IPS-18a (cell line): Measurements from ENCODE around the gene NEURL1.

Source experiments
- H3K27ac ChIP-seq: one replicate; pipeline ENCODE4 v1.5.1; 2013; ENCODE audit warnings: low read length
- H3K27me3 ChIP-seq: one replicate; pipeline ENCODE4 v1.6.1; 2013; ENCODE audit warnings: mild to moderate bottlenecking, low read length; ENCODE audit not compliant: control insufficient read depth, insufficient read depth
- H3K36me3 ChIP-seq: one replicate; pipeline ENCODE4 v1.6.1; 2013; ENCODE audit warnings: low read depth, low read length; ENCODE audit not compliant: control insufficient read depth
- H3K4me1 ChIP-seq: one replicate; pipeline ENCODE4 v1.6.1; 2013; ENCODE audit warnings: low read depth, low read length; ENCODE audit not compliant: control insufficient read depth
- H3K4me3 ChIP-seq: one replicate; pipeline ENCODE4 v1.5.1; 2013; ENCODE audit warnings: low read length
- H3K9ac ChIP-seq: one replicate; pipeline ENCODE4 v1.6.1; 2013; ENCODE audit warnings: mild to moderate bottlenecking, low read length, moderate library complexity
- H3K9me3 ChIP-seq: one replicate; pipeline ENCODE4 v1.6.1; 2013; ENCODE audit warnings: low read depth, low read length; ENCODE audit not compliant: control insufficient read depth

Gene NEURL1

GRCh38 chr10:103633846-103634245 lies 140.3 kb downstream of the NEURL1 start:
- no peak overlapping the region for H3K9ac ChIP-seq
- peaks cover 40% of the 10 kb centered on the region for H3K4me1 ChIP-seq
- H3K4me3 ChIP-seq = no peak overlapping the region
- H3K36me3 ChIP-seq = no peaks in the 10 kb centered on the region
- no peaks in the 10 kb centered on the region for H3K9me3 ChIP-seq
- H3K27ac ChIP-seq = no peak overlapping the region
- no peaks in the 10 kb centered on the region for H3K27me3 ChIP-seq

- no peaks in the 10 kb centered on the region for H3K36me3 ChIP-seq
- H3K27me3 ChIP-seq = no peaks in the 10 kb centered on the region
- no peaks in the 10 kb centered on the region for H3K9me3 ChIP-seq
- peaks cover 41% of the 10 kb centered on the region for H3K4me1 ChIP-seq
- H3K9ac ChIP-seq = no peak overlapping the region
- no peak overlapping the region for H3K4me3 ChIP-seq
- H3K27ac ChIP-seq = no peak overlapping the region
Observed at GRCh38 chr10:103635580-103635979, 142.1 kb downstream of the NEURL1 start.

GRCh38 chr10:103636492-103636891 lies 143.0 kb downstream of the NEURL1 start:
- Histone ChIP-seq H3K36me3 (no peaks in the 10 kb centered on the region), H3K27ac (no peak overlapping the region), H3K4me1 (peaks cover 41% of the 10 kb centered on the region), H3K9ac (no peak overlapping the region), H3K4me3 (no peak overlapping the region), H3K27me3 (no peaks in the 10 kb centered on the region), H3K9me3 (no peaks in the 10 kb centered on the region)

GRCh38 chr10:103637011-103637410 lies 143.5 kb downstream of the NEURL1 start:
- Histone ChIP-seq H3K27ac (no peak overlapping the region), H3K9ac (no peak overlapping the region), H3K9me3 (no peaks in the 10 kb centered on the region), H3K27me3 (no peaks in the 10 kb centered on the region), H3K4me3 (no peak overlapping the region), H3K4me1 (peaks cover 41% of the 10 kb centered on the region), H3K36me3 (no peaks in the 10 kb centered on the region)

GRCh38 chr10:103637927-103638557 lies 144.5 kb downstream of the NEURL1 start:
- Histone ChIP-seq H3K4me3 (no peak overlapping the region), H3K9ac (no peak overlapping the region), H3K27me3 (no peaks in the 10 kb centered on the region), H3K9me3 (no peaks in the 10 kb centered on the region), H3K4me1 (peaks cover 41% of the 10 kb centered on the region), H3K36me3 (no peaks in the 10 kb centered on the region), H3K27ac (no peak overlapping the region)

- Histone ChIP-seq H3K9me3 (no peaks in the 10 kb centered on the region), H3K27ac (no peak overlapping the region), H3K36me3 (no peaks in the 10 kb centered on the region), H3K9ac (no peak overlapping the region), H3K4me3 (no peak overlapping the region), H3K4me1 (peaks cover 41% of the 10 kb centered on the region), H3K27me3 (no peaks in the 10 kb centered on the region)
Observed at GRCh38 chr10:103638948-103639347, 145.4 kb downstream of the NEURL1 start.

- H3K9ac ChIP-seq = no peak overlapping the region
- H3K4me1 ChIP-seq = peaks cover 31% of the 10 kb centered on the region
- no peak overlapping the region for H3K27ac ChIP-seq
- H3K27me3 ChIP-seq = no peaks in the 10 kb centered on the region
- no peaks in the 10 kb centered on the region for H3K9me3 ChIP-seq
- H3K36me3 ChIP-seq = no peaks in the 10 kb centered on the region
- H3K4me3 ChIP-seq = no peak overlapping the region
Observed at GRCh38 chr10:103640436-103641181, 147.1 kb downstream of the NEURL1 start.

- H3K4me1 ChIP-seq = peaks cover 27% of the 10 kb centered on the region
- H3K9ac ChIP-seq = no peak overlapping the region
- H3K36me3 ChIP-seq = no peaks in the 10 kb centered on the region
- no peaks in the 10 kb centered on the region for H3K9me3 ChIP-seq
- no peak overlapping the region for H3K4me3 ChIP-seq
- H3K27ac ChIP-seq = no peak overlapping the region
- no peaks in the 10 kb centered on the region for H3K27me3 ChIP-seq
Observed at GRCh38 chr10:103641326-103641725, 147.8 kb downstream of the NEURL1 start.
